ENCODE results near the gene DHDDS. TPM values are rescaled to one million over a fixed set of nuclear protein-coding genes. Genes with fewer than 3 reads are reported as not detected.

Gene DHDDS
- total and polyA plus RNA-seq, 2 of the 13 experiments (the other 11 are each of a cell fraction or from before 2014, with no cell fraction given), result 18.9 to 28.3 TPM

DNA sequence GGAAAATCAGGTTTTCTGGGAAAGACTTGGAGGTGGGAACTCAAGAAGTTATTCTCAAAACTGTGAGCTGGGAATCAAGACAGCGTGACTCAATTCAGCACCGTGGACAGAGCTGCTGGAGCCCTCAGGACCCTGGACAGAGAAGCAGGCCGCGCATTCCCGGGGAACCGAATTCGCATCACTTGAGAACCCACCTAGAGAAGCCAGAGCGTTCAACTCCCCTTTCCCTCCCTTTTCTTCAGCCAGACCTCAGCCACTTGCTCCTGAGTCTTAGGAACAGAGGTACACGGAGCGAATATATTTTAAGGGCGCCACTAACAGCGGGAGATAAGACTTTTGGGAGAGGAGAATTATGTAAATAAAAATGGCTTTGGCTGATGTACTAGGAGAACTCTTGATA lies 23.5 kb upstream of the DHDDS start (continued):
- no peak for TF ChIP-seq CREB1 (IDR thresholded peaks at IDR 0.05)
- peak; percentile 68 for TF ChIP-seq CREB1 (CRISPR knock-in tag; IDR thresholded peaks at IDR 0.05)
- TF ChIP-seq, protein P1, sequence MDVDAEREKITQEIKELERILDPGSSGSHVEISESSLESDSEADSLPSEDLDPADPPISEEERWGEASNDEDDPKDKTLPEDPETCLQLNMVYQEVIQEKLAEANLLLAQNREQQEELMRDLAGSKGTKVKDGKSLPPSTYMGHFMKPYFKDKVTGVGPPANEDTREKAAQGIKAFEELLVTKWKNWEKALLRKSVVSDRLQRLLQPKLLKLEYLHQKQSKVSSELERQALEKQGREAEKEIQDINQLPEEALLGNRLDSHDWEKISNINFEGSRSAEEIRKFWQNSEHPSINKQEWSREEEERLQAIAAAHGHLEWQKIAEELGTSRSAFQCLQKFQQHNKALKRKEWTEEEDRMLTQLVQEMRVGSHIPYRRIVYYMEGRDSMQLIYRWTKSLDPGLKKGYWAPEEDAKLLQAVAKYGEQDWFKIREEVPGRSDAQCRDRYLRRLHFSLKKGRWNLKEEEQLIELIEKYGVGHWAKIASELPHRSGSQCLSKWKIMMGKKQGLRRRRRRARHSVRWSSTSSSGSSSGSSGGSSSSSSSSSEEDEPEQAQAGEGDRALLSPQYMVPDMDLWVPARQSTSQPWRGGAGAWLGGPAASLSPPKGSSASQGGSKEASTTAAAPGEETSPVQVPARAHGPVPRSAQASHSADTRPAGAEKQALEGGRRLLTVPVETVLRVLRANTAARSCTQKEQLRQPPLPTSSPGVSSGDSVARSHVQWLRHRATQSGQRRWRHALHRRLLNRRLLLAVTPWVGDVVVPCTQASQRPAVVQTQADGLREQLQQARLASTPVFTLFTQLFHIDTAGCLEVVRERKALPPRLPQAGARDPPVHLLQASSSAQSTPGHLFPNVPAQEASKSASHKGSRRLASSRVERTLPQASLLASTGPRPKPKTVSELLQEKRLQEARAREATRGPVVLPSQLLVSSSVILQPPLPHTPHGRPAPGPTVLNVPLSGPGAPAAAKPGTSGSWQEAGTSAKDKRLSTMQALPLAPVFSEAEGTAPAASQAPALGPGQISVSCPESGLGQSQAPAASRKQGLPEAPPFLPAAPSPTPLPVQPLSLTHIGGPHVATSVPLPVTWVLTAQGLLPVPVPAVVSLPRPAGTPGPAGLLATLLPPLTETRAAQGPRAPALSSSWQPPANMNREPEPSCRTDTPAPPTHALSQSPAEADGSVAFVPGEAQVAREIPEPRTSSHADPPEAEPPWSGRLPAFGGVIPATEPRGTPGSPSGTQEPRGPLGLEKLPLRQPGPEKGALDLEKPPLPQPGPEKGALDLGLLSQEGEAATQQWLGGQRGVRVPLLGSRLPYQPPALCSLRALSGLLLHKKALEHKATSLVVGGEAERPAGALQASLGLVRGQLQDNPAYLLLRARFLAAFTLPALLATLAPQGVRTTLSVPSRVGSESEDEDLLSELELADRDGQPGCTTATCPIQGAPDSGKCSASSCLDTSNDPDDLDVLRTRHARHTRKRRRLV (CRISPR knock-in tag; IDR thresholded peaks at IDR 0.05), result peak; percentile 99
- TF ChIP-seq TBX2 (CRISPR knock-in tag; IDR thresholded peaks at IDR 0.05; ENCODE audit: borderline replicate concordance), result peak; percentile 99
- TF ChIP-seq ZNF256 (CRISPR knock-in tag; conservative IDR thresholded peaks at IDR 0.05), result peak; percentile 100
- peak; percentile 100 for TF ChIP-seq ZFP36L2 (CRISPR knock-in tag; IDR thresholded peaks at IDR 0.05)
- peak; percentile 100 for TF ChIP-seq CENPT (CRISPR knock-in tag; IDR thresholded peaks at IDR 0.05; ENCODE audit: low read depth)
- peak; percentile 98 for TF ChIP-seq RORA (CRISPR knock-in tag; IDR thresholded peaks at IDR 0.05)
- TF ChIP-seq EEA1 (CRISPR knock-in tag; IDR thresholded peaks at IDR 0.05; ENCODE audit: borderline replicate concordance), result peak; percentile 100
- TF ChIP-seq, protein P2, sequence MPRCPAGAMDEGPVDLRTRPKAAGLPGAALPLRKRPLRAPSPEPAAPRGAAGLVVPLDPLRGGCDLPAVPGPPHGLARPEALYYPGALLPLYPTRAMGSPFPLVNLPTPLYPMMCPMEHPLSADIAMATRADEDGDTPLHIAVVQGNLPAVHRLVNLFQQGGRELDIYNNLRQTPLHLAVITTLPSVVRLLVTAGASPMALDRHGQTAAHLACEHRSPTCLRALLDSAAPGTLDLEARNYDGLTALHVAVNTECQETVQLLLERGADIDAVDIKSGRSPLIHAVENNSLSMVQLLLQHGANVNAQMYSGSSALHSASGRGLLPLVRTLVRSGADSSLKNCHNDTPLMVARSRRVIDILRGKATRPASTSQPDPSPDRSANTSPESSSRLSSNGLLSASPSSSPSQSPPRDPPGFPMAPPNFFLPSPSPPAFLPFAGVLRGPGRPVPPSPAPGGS (CRISPR knock-in tag; IDR thresholded peaks at IDR 0.05), result peak; percentile 100
- peak; percentile 100 for TF ChIP-seq ZNF136 (CRISPR knock-in tag; IDR thresholded peaks at IDR 0.05; ENCODE audit: low read depth)
- peak; percentile 100 for TF ChIP-seq ZNF615 (CRISPR knock-in tag; IDR thresholded peaks at IDR 0.05; ENCODE audit: borderline replicate concordance)
- peak; percentile 100 for TF ChIP-seq ELF3 (CRISPR knock-in tag; IDR thresholded peaks at IDR 0.05)
- TF ChIP-seq ZNF496 (CRISPR knock-in tag; IDR thresholded peaks at IDR 0.05; ENCODE audit: insufficient replicate concordance), result peak; percentile 84
- peak; percentile 100 for TF ChIP-seq ZNF124 (CRISPR knock-in tag; IDR thresholded peaks at IDR 0.05)
- no peak for TF ChIP-seq NONO (IDR thresholded peaks at IDR 0.05)
- no peak for TF ChIP-seq NONO (CRISPR knock-in tag; conservative IDR thresholded peaks at IDR 0.05)
- TF ChIP-seq ATM (IDR thresholded peaks at IDR 0.05; ENCODE audit: borderline replicate concordance), result no peak
- TF ChIP-seq, protein P3, sequence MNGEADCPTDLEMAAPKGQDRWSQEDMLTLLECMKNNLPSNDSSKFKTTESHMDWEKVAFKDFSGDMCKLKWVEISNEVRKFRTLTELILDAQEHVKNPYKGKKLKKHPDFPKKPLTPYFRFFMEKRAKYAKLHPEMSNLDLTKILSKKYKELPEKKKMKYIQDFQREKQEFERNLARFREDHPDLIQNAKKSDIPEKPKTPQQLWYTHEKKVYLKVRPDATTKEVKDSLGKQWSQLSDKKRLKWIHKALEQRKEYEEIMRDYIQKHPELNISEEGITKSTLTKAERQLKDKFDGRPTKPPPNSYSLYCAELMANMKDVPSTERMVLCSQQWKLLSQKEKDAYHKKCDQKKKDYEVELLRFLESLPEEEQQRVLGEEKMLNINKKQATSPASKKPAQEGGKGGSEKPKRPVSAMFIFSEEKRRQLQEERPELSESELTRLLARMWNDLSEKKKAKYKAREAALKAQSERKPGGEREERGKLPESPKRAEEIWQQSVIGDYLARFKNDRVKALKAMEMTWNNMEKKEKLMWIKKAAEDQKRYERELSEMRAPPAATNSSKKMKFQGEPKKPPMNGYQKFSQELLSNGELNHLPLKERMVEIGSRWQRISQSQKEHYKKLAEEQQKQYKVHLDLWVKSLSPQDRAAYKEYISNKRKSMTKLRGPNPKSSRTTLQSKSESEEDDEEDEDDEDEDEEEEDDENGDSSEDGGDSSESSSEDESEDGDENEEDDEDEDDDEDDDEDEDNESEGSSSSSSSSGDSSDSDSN (CRISPR knock-in tag; IDR thresholded peaks at IDR 0.05), result peak; percentile 65
- TF ChIP-seq KLF15 (CRISPR knock-in tag; IDR thresholded peaks at IDR 0.05; ENCODE audit: borderline replicate concordance), result peak; percentile 100
- TF ChIP-seq ZNF850 (CRISPR knock-in tag; conservative IDR thresholded peaks at IDR 0.05), result peak; percentile 99
- TF ChIP-seq MTA3 (CRISPR knock-in tag; IDR thresholded peaks at IDR 0.05), result peak; percentile 99
- TF ChIP-seq ZFX (CRISPR knock-in tag; IDR thresholded peaks at IDR 0.05; ENCODE audit: low read depth), result peak; percentile 65
